Activated CD4-positive, alpha-beta T cell treated with anti-CD3 and anti-CD28 coated beads, Interleukin-2, amount 10 ng/mL, durations not matched to agents 7 days and 5 days (primary cell): ENCODE results near the gene AOPEP. TPM values are rescaled to one million over a fixed set of nuclear protein-coding genes. Genes with fewer than 3 reads are reported as not detected.

Experiments used
- CTCF ChIA-PET: fragments of 350-600 bp; sonication (Branson Sonifier 250); formaldehyde crosslinking; loops from one replicate; lab custom pipeline; 2021; ENCODE audit warnings: antibody characterized with exemption; lab: Charles Lee
- POLR2A ChIA-PET: fragments of 350-600 bp; sonication (Branson Sonifier 250); formaldehyde crosslinking; loops from one replicate; lab custom pipeline; 2021; ENCODE audit warnings: antibody characterized with exemption; lab: Charles Lee
- DNase-seq: peaks from one replicate; pipeline ENCODE4 v3.0.0-alpha.2; 2020
- H3K27ac Mint-ChIP-seq: one replicate; pipeline ENCODE4 v1.8.0; 2021; ENCODE audit warnings: mild to moderate bottlenecking, moderate library complexity, mixed read lengths
- H3K27me3 Mint-ChIP-seq: one replicate; pipeline ENCODE4 v1.8.0; 2021; ENCODE audit warnings: mixed read lengths
- H3K36me3 Mint-ChIP-seq: one replicate; pipeline ENCODE4 v1.8.0; 2021; ENCODE audit warnings: low read depth, mixed read lengths
- H3K4me1 Mint-ChIP-seq: one replicate; pipeline ENCODE4 v1.8.0; 2021; ENCODE audit warnings: mixed read lengths
- H3K4me3 Mint-ChIP-seq: one replicate; pipeline ENCODE4 v1.8.0; 2021; ENCODE audit warnings: mild to moderate bottlenecking, moderate library complexity, mixed read lengths
- H3K9me3 Mint-ChIP-seq: one replicate; pipeline ENCODE4 v1.8.0; 2021; ENCODE audit warnings: mixed read lengths
- total RNA-seq, 2 experiments: library from RNA; stranded (reverse); gene quantifications; one replicate each; pipeline ENCODE4 v1.2.3, GENCODE V29; 2021

AOPEP gene
- 10 to 100 TPM in 1 of 2 experiments, 1 to 10 TPM in 1; 9.7 to 10.7 TPM for total RNA-seq

DNA sequence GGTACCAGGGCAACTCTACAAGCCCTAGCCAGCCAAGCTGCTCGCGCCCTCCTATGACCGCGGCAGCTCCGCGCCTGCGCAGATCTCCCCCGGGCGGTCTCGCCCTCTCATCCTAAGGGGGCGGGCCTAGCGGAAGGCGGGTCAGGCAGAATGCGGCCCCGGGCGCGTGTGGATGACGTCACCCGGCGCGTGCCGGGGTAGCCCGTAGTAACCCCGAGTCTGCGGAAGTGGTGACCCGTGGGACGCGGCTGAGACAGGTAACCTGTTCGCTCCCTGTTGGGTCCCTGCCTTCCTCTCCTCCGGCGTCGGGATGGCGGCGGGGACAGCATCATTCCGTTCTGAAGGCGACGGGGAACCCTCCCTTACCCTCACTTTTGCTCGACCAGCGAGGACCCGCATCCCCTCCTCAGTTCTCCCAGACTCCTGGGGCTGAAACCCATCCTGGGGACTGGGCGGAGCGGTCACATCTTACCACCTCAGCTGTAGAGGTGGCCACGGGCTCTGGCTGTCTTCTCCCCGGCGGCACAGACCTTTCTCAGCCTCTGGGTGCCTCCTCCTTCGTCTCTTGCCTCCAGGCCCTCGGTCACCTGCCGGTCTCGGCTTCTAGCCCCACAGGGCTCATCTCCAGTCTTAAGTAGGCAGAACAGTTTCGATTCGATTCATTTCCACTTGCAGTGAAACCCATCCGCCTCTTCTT is at the start of gene AOPEP:
Gene AOPEP (plus strand): TSS at position 205 of the 697 bp plus-strand sequence. CDS start 33,085 bp downstream, outside the sequence.
- H3K27me3 Mint-ChIP-seq, result peaks cover 4% of the 10 kb centered on the region
- CTCF ChIA-PET, result no interaction called here
- no peaks in the 10 kb centered on the region for H3K36me3 Mint-ChIP-seq
- H3K27ac Mint-ChIP-seq, result peak within 1 kb of the TSS; percentile 93
- peak within 1 kb of the TSS; percentile 86 for H3K4me3 Mint-ChIP-seq
- DNase-seq, result peak; percentile 99
- H3K9me3 Mint-ChIP-seq, result no peaks in the 10 kb centered on the region
- POLR2A ChIA-PET, result no interaction called here
- H3K4me1 Mint-ChIP-seq, result peaks cover 20% of the 10 kb centered on the region

DNA sequence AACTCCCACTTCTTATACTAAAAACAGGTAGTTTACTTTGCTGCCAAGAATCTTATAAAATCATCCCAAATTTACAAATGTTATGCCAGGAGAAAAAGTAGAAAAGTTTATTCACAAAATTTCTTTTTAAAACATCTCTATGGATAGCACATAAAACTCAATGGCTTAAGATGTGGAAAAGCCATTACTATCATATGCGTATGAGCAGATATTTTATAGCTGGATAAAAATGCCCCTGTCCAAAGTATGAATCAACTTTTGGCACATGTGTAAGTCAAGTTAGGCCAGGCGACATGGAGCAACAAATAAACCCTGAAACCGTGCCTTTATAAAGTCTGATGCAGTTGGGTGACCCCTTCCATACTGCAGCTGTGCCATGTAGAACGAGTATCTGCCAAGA is 48.6 kb upstream of the AOPEP start:
- Mint-ChIP-seq H3K27ac (no peak overlapping the region), H3K36me3 (no peaks in the 10 kb centered on the region)
- CTCF ChIA-PET, result no interaction called here

DNA sequence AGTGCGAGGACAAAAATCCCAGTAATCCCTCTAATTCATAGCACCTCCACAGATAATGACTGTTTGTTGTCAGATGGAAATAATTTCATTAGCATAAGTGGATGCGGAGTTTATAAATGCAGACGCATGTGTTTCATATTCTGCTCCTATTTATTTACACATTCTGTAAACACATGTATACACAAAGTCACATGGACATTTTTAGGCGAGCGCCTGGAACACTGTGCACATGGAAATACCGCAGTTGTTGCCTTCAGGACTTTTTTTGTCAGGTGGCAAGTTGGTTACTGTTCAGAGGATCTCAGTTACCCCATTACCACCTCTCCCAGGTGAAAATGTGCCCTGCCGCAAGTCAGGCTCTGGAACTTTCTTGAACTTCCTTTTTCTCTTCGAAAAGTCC is 46.9 kb upstream of the AOPEP start:
- no peaks in the 10 kb centered on the region for H3K9me3 Mint-ChIP-seq
- no peaks in the 10 kb centered on the region for H3K36me3 Mint-ChIP-seq
- no peak for DNase-seq
- ChIA-PET POLR2A (interaction anchor here (0.6 kb wide), 1 partner anchor 123 kb away, joined by 3 read pairs; no protein-coding TSS in a partner anchor), CTCF (interaction anchor here (3.2 kb wide), 1 partner anchor 451 kb away, joined by 23 read pairs; no protein-coding TSS in a partner anchor)
- no peak overlapping the region for H3K27ac Mint-ChIP-seq
- H3K4me3 Mint-ChIP-seq, result no peak overlapping the region
- peaks cover 26% of the 10 kb centered on the region for H3K27me3 Mint-ChIP-seq
- H3K4me1 Mint-ChIP-seq, result no peaks in the 10 kb centered on the region

More for the DNA sequence above, 48.6 kb upstream of the AOPEP start:
- H3K4me3 Mint-ChIP-seq, result no peak overlapping the region
- POLR2A ChIA-PET, result no interaction called here
- peaks cover 26% of the 10 kb centered on the region for H3K27me3 Mint-ChIP-seq
- no peaks in the 10 kb centered on the region for H3K9me3 Mint-ChIP-seq
- no peaks in the 10 kb centered on the region for H3K4me1 Mint-ChIP-seq
- no peak for DNase-seq

DNA sequence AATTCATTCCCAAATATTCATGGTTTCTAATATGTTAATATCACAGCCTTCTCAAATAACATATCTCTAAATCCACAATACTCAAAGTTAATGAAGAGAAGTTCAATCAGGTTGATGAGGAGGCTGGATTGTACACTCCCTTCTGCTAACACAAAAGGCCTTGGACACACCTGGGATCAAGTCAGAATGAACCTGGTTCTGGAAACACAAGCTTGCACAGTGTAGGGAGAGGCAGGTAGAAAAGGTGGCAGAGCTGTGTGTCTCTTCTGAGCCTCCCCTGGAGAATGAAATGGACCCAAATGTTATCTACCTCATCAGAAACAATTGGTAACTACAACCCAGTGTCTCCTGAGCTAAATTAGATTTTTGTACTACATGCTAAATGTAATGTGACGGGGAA is 46.5 kb upstream of the AOPEP start:
- Mint-ChIP-seq H3K4me1 (no peaks in the 10 kb centered on the region), H3K27ac (no peak overlapping the region), H3K27me3 (peaks cover 26% of the 10 kb centered on the region), H3K9me3 (no peaks in the 10 kb centered on the region), H3K36me3 (no peaks in the 10 kb centered on the region), H3K4me3 (no peak overlapping the region)
- ChIA-PET POLR2A (interaction anchor here (0.6 kb wide), 1 partner anchor 123 kb away, joined by 3 read pairs; no protein-coding TSS in a partner anchor), CTCF (interaction anchor here (1.3 to 3.2 kb wide), 3 partner anchors 25 to 451 kb away, joined by 4 to 23 read pairs (median 14); no protein-coding TSS in a partner anchor)
- no peak for DNase-seq

- DNase-seq, result no peak
- Mint-ChIP-seq H3K27ac (no peak overlapping the region), H3K27me3 (peaks cover 28% of the 10 kb centered on the region), H3K4me1 (no peaks in the 10 kb centered on the region), H3K36me3 (no peaks in the 10 kb centered on the region), H3K9me3 (no peaks in the 10 kb centered on the region), H3K4me3 (no peak overlapping the region)
- CTCF ChIA-PET, result interaction anchor here (1.3 to 3.2 kb wide), 5 partner anchors 11 to 450 kb away, joined by 4 to 23 read pairs (median 5); no protein-coding TSS in a partner anchor
- POLR2A ChIA-PET, result no interaction called here
Observed at GRCh38 chr9:94680621-94681020, 45.9 kb upstream of the AOPEP start.

GRCh38 chr9:94681508-94681907 is 45.0 kb upstream of the AOPEP start:
- POLR2A ChIA-PET, result no interaction called here
- Mint-ChIP-seq H3K36me3 (no peaks in the 10 kb centered on the region), H3K27me3 (peaks cover 34% of the 10 kb centered on the region), H3K4me3 (no peak overlapping the region), H3K9me3 (no peaks in the 10 kb centered on the region), H3K27ac (no peak overlapping the region), H3K4me1 (no peaks in the 10 kb centered on the region)
- DNase-seq, result peak; percentile 69
- CTCF ChIA-PET, result interaction anchor here (0.8 to 3.2 kb wide), 12 partner anchors 8 to 1636 kb away, joined by 3 to 23 read pairs (median 4); no protein-coding TSS in a partner anchor

DNA sequence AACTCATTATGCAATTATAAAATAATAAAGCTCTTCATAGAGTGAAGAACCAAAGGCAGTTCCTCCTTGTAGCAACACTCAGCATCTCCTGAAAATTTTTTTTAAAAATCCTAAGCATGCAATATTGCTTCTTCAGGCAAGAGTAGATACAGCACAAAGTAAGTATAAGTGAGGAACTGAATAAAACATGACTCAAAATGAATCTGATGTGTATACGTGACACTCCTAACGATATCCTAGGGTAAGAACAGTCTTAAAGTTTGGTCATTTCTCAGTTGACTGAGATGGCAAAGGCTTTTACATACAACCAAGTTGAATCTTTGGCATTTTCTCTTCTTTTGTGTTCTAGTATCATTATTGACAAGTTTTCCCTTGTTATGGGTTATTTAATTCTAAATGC is 41.1 kb upstream of the AOPEP start:
- CTCF ChIA-PET, result no interaction called here
- H3K27me3 Mint-ChIP-seq, result peaks cover 14% of the 10 kb centered on the region

DNA sequence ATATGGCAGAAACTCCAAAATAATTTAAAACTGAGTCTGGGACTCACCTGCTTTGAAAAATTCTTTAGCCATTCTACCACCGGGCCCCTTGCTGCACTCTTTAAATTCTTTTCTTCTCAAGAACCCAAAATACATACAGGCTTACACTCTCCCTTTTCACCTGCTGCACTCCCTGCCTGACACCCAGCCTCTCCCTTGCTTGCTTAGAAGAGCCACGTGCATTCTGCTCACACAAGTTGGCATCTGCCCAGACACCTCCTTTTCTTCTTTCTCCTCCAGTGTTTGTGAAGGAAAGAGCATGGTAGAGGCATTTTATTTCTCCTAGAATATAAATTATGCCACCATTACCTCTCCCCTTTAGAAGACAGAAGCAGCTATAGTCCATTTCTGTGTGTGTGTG is 39.0 kb upstream of the AOPEP start:
- Mint-ChIP-seq H3K4me1 (no peaks in the 10 kb centered on the region), H3K4me3 (no peak overlapping the region), H3K27me3 (peaks cover 14% of the 10 kb centered on the region), H3K27ac (peak overlapping the region; percentile 25), H3K36me3 (no peaks in the 10 kb centered on the region), H3K9me3 (no peaks in the 10 kb centered on the region)
- ChIA-PET POLR2A (no interaction called here), CTCF (no interaction called here)
- DNase-seq, result no peak

More for the DNA sequence above, 41.1 kb upstream of the AOPEP start:
- POLR2A ChIA-PET, result no interaction called here
- H3K4me1 Mint-ChIP-seq, result no peaks in the 10 kb centered on the region
- DNase-seq, result no peak
- no peaks in the 10 kb centered on the region for H3K9me3 Mint-ChIP-seq
- no peak overlapping the region for H3K27ac Mint-ChIP-seq
- H3K36me3 Mint-ChIP-seq, result no peaks in the 10 kb centered on the region
- no peak overlapping the region for H3K4me3 Mint-ChIP-seq

GRCh38 chr9:94690344-94690743 is 36.2 kb upstream of the AOPEP start:
- no peak for DNase-seq
- POLR2A ChIA-PET, result no interaction called here

GRCh38 chr9:94692601-94693000 is 33.9 kb upstream of the AOPEP start:
- Mint-ChIP-seq H3K9me3 (no peaks in the 10 kb centered on the region), H3K4me3 (no peak overlapping the region), H3K4me1 (no peaks in the 10 kb centered on the region), H3K36me3 (no peaks in the 10 kb centered on the region), H3K27me3 (peaks cover 11% of the 10 kb centered on the region), H3K27ac (no peak overlapping the region)
- DNase-seq, result no peak
- CTCF ChIA-PET, result interaction anchor here (0.8 kb wide), 1 partner anchor 23 kb away, joined by 7 read pairs; no protein-coding TSS in a partner anchor
- POLR2A ChIA-PET, result no interaction called here

More at GRCh38 chr9:94690344-94690743, 36.2 kb upstream of the AOPEP start:
- Mint-ChIP-seq H3K27ac (no peak overlapping the region), H3K36me3 (no peaks in the 10 kb centered on the region), H3K27me3 (peaks cover 13% of the 10 kb centered on the region), H3K4me1 (no peaks in the 10 kb centered on the region), H3K9me3 (no peaks in the 10 kb centered on the region), H3K4me3 (no peak overlapping the region)
- CTCF ChIA-PET, result interaction anchor here (0.7 to 1.2 kb wide), 2 partner anchors 477 to 1028 kb away, joined by 4 to 5 read pairs; no protein-coding TSS in a partner anchor

DNA sequence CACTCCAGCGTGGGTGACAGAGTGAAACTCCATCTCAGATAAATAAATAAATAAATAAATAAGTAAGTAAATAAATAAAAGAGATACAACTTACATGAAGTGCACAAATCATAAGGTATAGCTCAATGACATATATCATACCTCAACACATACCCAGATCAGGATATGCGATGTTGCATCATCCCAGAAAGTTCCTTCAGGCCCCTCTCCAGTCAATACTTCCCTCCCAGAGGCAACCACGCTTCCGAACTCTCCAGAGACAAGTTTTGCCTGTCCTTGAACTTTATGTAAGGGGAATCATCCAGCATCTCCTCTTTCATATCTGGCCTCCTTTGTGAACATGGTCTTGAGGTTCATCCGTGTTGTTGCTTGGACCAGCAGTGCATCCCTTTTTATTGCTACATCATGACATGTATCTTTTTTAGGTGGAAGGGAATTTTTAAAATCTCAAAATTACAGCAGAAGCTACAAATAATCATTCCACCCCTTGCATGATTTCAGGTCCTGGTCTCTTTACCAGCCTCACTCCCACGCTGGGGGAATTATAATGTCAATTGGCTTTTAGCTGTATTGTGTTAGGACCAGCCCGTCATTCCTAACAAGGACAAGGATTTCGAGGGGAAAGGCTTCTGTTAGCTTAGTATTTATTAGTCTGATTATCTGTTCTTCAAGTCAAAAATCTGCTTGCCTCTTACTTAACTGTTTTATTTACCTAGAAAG is 32.9 kb upstream of the AOPEP start:
- no peak for DNase-seq
- H3K4me3 Mint-ChIP-seq, result no peak overlapping the region
- ChIA-PET CTCF (interaction anchor here (0.6 to 1.1 kb wide), 3 partner anchors 91 to 1527 kb away, joined by 3 to 4 read pairs (median 4); no protein-coding TSS in a partner anchor), POLR2A (no interaction called here)
- H3K27ac Mint-ChIP-seq, result no peak overlapping the region
- no peaks in the 10 kb centered on the region for H3K36me3 Mint-ChIP-seq
- H3K4me1 Mint-ChIP-seq, result no peaks in the 10 kb centered on the region
- peaks cover 13% of the 10 kb centered on the region for H3K27me3 Mint-ChIP-seq
- H3K9me3 Mint-ChIP-seq, result no peaks in the 10 kb centered on the region

DNA sequence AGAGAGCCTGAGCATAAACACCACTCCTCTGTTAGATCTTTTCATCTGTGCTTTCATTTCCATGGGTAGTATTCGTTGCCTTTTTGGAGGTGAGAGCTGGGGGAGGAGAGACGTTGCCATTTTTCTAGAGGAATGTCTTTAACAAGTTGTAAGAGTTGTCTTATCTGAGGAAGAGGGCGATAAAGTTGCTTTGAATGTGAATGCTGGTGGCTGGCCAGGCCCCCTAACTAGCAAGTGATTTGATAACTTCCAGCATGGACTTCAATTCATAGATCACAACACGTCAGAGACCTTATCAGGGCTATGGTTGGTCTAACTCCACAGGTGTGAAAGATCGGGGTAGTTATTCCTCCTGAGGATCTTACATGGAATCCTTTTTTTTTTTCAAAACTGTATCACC is 30.0 kb upstream of the AOPEP start:
- DNase-seq, result no peak
- Mint-ChIP-seq H3K9me3 (no peaks in the 10 kb centered on the region), H3K4me3 (no peak overlapping the region), H3K27me3 (peaks cover 16% of the 10 kb centered on the region), H3K4me1 (no peaks in the 10 kb centered on the region), H3K27ac (no peak overlapping the region), H3K36me3 (no peaks in the 10 kb centered on the region)
- ChIA-PET POLR2A (no interaction called here), CTCF (interaction anchor here (0.6 kb wide), 1 partner anchor 519 kb away, joined by 3 read pairs; no protein-coding TSS in a partner anchor)
